ENCODE data around the gene U2AF1.
"Not testable (repeated sequence)": the region's sequence is repeated elsewhere in the genome, so short reads cannot be mapped to it uniquely, and the experiment has no call there.

Gene U2AF1

GRCh38 chr21:43106965-43107793, at the start of gene U2AF1:
U2AF1 (minus strand) TSS chr21:43107570; CDS start chr21:43107494, 76 bp downstream.
- peak; percentile 0 for DNase-seq

- not testable (repeated sequence) for DNase-seq
Observed at GRCh38 chr21:43153601-43154000, 46.2 kb upstream of the U2AF1 start.

GRCh38 chr21:43149344-43149743, 42.0 kb upstream of the U2AF1 start:
- DNase-seq: not testable (repeated sequence)

GRCh38 chr21:43147999-43148398, 40.6 kb upstream of the U2AF1 start:
- not testable (repeated sequence) for DNase-seq

GRCh38 chr21:43146637-43147036, 39.3 kb upstream of the U2AF1 start:
- not testable (repeated sequence) for DNase-seq

- not testable (repeated sequence) for DNase-seq
Observed at GRCh38 chr21:43141407-43141806, 34.0 kb upstream of the U2AF1 start.

GRCh38 chr21:43138944-43139343, 31.6 kb upstream of the U2AF1 start:
- not testable (repeated sequence) for DNase-seq

GRCh38 chr21:43134520-43134919, 27.1 kb upstream of the U2AF1 start:
- DNase-seq: not testable (repeated sequence)

- DNase-seq: not testable (repeated sequence)
Observed at GRCh38 chr21:43130094-43130493, 22.7 kb upstream of the U2AF1 start.

- not testable (repeated sequence) for DNase-seq
Observed at GRCh38 chr21:43115956-43116355, 8.6 kb upstream of the U2AF1 start.

- DNase-seq: not testable (repeated sequence)
Observed at GRCh38 chr21:43114483-43114882, 7.1 kb upstream of the U2AF1 start.

GRCh38 chr21:43109006-43109405, 1.6 kb upstream of the U2AF1 start:
- not testable (repeated sequence) for DNase-seq

GRCh38 chr21:43108177-43108576, 807 bp upstream of the U2AF1 start:
- not testable (repeated sequence) for DNase-seq

GRCh38 chr21:43107794-43108137, 396 bp upstream of the U2AF1 start:
- not testable (repeated sequence) for DNase-seq

- not testable (repeated sequence) for DNase-seq
Observed at GRCh38 chr21:43104642-43105041, 2.7 kb downstream of the U2AF1 start.

GRCh38 chr21:43102281-43102680, 5.1 kb downstream of the U2AF1 start:
- not testable (repeated sequence) for DNase-seq

GRCh38 chr21:43101676-43102075, 5.7 kb downstream of the U2AF1 start:
- DNase-seq: not testable (repeated sequence)

GRCh38 chr21:43101000-43101399, 6.4 kb downstream of the U2AF1 start:
- not testable (repeated sequence) for DNase-seq

GRCh38 chr21:43091979-43092614, 15.3 kb downstream of the U2AF1 start:
- DNase-seq: not testable (repeated sequence)

- not testable (repeated sequence) for DNase-seq
Observed at GRCh38 chr21:43090947-43091346, 16.4 kb downstream of the U2AF1 start.

- DNase-seq: not testable (repeated sequence)
Observed at GRCh38 chr21:43089463-43089862, 17.9 kb downstream of the U2AF1 start.

GRCh38 chr21:43082587-43083300, 24.6 kb downstream of the U2AF1 start:
- not testable (repeated sequence) for DNase-seq

GRCh38 chr21:43076643-43077042, 30.7 kb downstream of the U2AF1 start:
- DNase-seq: not testable (repeated sequence)
